EL (cell line): ENCODE measurements around the gene IRX6.

Experiments used
- DNase-seq: peaks from one replicate; pipeline ENCODE4 v3.0.0-alpha.2; 2016

The IRX6 gene

GRCh38 chr16:55323637-55324271 is at the start of gene IRX6:
TSS of gene IRX6 (plus strand) at chr16:55324203. CDS start at chr16:55325092, 889 bp downstream.
- no peak for DNase-seq

- no peak for DNase-seq
Observed at GRCh38 chr16:55274391-55274790, 49.6 kb upstream of the IRX6 start.

- no peak for DNase-seq
Observed at GRCh38 chr16:55275167-55275566, 48.8 kb upstream of the IRX6 start.

- no peak for DNase-seq
Observed at GRCh38 chr16:55275869-55276268, 48.1 kb upstream of the IRX6 start.

GRCh38 chr16:55277536-55277935 is 46.5 kb upstream of the IRX6 start:
- DNase-seq: no peak

- DNase-seq: no peak
Observed at GRCh38 chr16:55279598-55279997, 44.4 kb upstream of the IRX6 start.

GRCh38 chr16:55280587-55280986 is 43.4 kb upstream of the IRX6 start:
- no peak for DNase-seq

GRCh38 chr16:55282441-55282840 is 41.6 kb upstream of the IRX6 start:
- DNase-seq: no peak

- no peak for DNase-seq
Observed at GRCh38 chr16:55283812-55284717, 39.9 kb upstream of the IRX6 start.

- DNase-seq: no peak
Observed at GRCh38 chr16:55284718-55285099, 39.3 kb upstream of the IRX6 start.

- DNase-seq: no peak
Observed at GRCh38 chr16:55285586-55285985, 38.4 kb upstream of the IRX6 start.

- no peak for DNase-seq
Observed at GRCh38 chr16:55289353-55289752, 34.6 kb upstream of the IRX6 start.

GRCh38 chr16:55291847-55292246 is 32.2 kb upstream of the IRX6 start:
- no peak for DNase-seq

GRCh38 chr16:55292491-55292890 is 31.5 kb upstream of the IRX6 start:
- no peak for DNase-seq

GRCh38 chr16:55294129-55294528 is 29.9 kb upstream of the IRX6 start:
- no peak for DNase-seq

- no peak for DNase-seq
Observed at GRCh38 chr16:55294931-55295342, 29.1 kb upstream of the IRX6 start.

GRCh38 chr16:55297062-55297909 is 26.7 kb upstream of the IRX6 start:
- DNase-seq: no peak

- DNase-seq: peak; percentile 38
Observed at GRCh38 chr16:55297910-55298479, 26.0 kb upstream of the IRX6 start.

GRCh38 chr16:55301385-55302008 is 22.5 kb upstream of the IRX6 start:
- no peak for DNase-seq

- DNase-seq: no peak
Observed at GRCh38 chr16:55302635-55303034, 21.4 kb upstream of the IRX6 start.

- DNase-seq: no peak
Observed at GRCh38 chr16:55308973-55309372, 15.0 kb upstream of the IRX6 start.

- DNase-seq: no peak
Observed at GRCh38 chr16:55322327-55322726, 1.7 kb upstream of the IRX6 start.
